HG03460 (cell line): ENCODE data around the gene PRKAG1.

ENCODE experiments used
- ATAC-seq: cut with Tn5 transposase; IDR thresholded peaks from one replicate; pipeline ENCODE4 v1.9.1; 2021; ENCODE audit not compliant: unreplicated experiment

The PRKAG1 gene

DNA sequence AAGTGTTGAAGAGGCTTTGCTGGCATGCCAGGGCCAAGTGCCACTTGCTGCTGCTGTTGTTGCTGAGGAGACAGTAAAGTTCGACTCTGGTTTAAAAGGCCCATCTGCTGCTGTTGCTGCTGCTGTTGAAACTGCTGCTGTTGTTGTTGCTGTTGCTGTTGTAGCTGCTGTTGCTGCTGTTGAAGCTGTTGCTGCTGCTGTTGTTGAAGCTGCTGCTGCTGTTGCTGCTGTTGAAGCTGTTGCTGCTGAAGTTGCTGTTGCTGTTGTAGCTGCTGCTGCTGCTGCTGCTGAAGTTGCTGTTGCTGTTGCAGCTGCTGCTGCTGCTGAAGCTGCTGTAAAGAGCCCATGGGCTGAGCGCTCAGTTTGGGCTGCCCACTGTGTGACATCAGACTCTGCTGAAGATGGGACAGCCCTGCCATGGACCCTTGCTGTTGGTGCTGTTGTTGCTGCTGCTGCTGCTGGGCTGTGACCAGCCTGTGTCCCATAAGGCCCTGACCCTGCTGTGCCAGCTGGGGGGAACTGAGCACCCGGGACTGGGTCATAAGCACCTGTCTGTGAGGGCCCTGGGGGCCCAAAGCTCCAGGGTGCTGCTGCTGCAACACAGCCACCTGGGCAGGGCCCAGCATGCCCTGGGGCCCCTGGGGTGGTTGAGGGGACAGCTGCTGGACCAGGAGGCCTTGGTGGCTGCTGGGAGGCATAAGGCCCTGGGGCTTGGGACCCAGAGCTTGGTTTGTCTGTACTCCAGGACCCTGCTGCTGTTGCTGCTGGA, 14.3 kb upstream of the PRKAG1 start:
- ATAC-seq, result no peak

GRCh38 chr12:49032276-49032675, 13.7 kb upstream of the PRKAG1 start:
- ATAC-seq, result no peak

GRCh38 chr12:49031573-49032161, 13.1 kb upstream of the PRKAG1 start:
- no peak for ATAC-seq

- ATAC-seq, result no peak
These were observed 12.4 kb upstream of the PRKAG1 start for GRCh38 chr12:49030714-49031572.

DNA sequence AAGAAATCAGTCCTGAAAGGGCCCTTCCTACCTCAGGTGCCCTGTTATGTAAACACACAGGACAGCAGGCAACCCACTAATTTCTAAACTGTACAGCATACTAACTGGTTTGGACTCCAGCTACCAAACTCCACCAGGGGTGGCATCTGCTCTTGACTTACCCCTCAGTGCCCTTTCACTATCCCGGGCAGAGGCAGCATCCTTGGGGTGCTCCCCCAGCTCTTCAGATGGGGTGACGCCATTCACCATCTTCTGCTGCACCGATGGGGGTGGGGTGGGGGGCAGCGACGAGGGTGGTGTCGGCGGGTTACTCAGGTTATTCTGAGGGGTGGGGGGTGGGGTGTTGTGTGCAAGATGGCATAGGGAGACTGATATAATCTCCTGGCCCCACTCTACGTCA, 11.5 kb upstream of the PRKAG1 start:
- no peak for ATAC-seq

- ATAC-seq, result no peak
These were observed 10.2 kb upstream of the PRKAG1 start for GRCh38 chr12:49028666-49029275.

DNA sequence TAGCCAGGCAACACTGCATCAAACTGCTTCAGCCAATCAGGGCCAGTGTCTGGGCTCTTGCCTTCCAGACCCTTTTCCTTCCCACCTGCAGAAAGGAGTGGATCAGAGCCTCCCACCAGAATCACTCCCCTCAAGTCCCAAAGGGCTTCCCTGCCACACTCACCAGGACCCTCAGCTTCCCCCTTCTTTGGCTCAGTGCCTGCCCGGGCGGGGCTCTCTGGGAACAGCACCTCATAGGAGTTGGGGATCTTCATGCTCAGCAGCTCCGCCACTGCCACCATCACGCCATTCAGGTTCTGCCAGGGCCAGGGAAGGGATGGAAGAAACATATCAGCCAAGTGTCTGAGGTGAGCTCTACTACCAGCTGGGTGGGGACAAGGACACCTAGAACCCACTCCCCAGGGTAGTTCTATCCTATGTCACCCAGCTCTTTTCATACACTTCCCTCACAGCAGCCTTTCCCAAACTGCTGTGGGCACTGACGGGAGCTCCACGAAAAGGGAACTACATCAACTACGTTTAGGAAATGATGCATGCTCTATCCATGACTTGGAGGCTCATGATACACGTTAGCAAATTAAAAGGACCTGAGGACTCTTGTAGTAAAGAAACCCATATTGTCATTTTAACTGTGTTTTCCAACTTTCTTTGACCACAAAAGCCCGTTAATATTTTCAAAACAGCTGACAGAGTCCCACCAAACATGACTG, 9.4 kb upstream of the PRKAG1 start:
- no peak for ATAC-seq

GRCh38 chr12:49026678-49027480, 8.3 kb upstream of the PRKAG1 start:
- ATAC-seq, result no peak

DNA sequence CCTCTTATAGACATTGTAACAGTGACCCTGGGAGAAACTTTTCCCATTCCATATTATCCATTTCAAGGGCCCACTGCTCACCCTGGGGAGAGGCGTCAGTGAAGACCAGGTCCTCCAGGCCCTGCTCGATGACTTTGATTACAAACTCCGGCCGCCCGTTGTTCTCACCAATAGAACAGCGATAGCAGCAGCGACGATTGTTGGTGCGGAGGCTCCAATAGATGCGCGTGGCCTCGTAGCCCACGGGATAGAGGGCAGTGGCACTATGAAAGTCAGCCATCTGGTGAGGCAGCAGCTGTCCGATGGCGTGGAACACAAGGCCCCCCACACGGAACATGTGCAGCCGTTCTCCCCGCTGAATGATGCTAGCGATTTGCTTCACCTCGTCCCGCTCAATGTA, 7.5 kb upstream of the PRKAG1 start:
- ATAC-seq, result no peak

DNA sequence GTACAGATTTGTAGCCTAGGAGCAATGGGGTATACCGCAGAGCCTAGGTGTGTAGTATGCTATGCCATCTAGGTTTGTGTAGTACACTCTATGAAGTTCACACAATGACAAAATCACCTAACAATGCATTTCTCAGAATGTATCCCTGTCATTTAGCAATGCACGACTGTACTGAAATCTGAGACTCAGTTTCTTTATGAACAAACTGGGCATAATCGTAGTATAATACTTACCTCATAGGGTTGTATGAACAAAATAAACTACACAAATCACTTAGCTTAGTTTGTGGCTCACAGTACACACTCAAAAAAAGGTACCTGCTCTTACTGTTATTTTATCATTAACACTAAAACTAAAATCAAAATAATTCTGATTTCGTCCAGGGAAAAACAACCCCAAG, 6.9 kb upstream of the PRKAG1 start:
- ATAC-seq, result no peak

GRCh38 chr12:49024543-49024942, 6.0 kb upstream of the PRKAG1 start:
- no peak for ATAC-seq

DNA sequence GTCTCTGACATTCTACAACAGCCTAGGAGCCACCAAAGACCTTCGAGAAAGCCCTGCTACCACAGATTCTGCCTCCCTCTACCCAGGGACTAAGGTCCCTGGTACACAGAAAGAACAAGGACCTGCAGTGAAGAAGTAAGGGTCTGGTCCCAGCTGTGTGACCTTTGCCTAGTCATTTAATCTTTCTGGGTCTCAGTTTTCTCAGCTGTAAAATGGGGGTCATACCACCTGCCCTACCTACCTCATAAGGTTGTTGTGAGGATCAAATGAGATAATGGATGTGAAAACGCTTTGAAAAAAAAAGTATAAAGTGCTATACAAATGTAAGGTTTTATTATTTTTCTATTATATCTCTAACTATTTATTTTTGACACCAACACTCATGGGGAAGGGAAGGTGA, 5.2 kb upstream of the PRKAG1 start:
- ATAC-seq, result no peak

DNA sequence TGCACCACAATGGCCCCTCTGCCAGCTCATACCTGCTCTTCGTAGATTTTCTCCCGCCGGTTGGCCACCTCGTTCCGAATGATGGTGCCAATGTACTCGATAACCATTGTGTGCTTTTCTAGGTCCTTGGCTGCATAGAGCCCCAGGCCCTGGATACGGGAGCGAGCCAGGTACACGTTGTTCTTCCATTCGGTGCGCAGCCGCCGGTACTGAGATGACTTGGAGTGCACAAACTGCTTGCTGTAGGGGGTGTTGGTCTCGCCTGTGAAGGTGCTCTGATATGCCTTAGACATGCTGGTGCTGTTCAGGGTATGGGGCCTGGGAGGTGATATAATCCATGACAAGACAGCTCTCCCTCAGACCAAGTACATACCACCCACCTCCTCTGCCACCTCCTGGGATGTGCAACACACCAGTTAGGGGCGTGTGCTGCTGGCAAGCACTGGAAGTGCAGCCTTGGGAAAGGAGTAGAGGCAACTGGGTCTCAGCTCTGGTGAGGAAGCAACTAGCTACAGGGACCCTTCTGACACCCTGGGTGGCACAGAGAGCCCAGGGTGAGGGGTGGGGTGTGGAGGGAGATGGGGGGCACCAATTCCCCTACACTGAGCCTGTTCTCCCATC, 4.1 kb upstream of the PRKAG1 start:
- ATAC-seq, result no peak

DNA sequence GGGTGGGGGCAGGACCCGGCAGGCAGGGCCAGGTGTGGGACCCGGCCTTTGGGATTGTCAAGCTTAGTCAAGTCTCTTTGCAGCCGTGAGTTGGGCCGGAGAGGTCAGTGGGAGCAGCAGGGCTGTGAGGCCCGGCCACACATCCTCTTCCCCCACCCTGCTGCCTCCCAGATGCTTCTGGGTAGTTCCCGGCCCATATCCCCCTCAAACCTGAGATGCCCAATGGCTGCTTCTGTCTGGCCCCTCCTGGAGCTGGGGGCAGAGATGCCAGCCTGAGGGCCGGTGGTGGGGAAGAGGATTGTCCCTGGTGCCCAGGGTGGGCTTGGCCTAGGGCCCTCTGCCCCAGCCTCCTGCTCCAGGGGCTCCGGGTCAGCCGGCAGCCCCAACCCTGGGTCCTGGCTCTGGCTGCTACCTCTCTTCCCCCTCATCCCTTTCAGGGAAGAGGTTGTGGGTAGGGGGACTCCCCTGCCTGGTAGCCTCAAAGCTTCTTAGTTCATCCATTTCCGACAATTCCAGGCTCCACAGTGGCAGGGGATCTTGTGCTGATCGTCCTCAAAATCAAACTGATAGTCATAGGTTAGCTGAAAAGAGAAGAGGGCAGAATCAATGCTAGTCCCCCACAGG, 2.8 kb upstream of the PRKAG1 start:
- ATAC-seq, result no peak

GRCh38 chr12:49020441-49020840, 1.9 kb upstream of the PRKAG1 start:
- no peak for ATAC-seq

DNA sequence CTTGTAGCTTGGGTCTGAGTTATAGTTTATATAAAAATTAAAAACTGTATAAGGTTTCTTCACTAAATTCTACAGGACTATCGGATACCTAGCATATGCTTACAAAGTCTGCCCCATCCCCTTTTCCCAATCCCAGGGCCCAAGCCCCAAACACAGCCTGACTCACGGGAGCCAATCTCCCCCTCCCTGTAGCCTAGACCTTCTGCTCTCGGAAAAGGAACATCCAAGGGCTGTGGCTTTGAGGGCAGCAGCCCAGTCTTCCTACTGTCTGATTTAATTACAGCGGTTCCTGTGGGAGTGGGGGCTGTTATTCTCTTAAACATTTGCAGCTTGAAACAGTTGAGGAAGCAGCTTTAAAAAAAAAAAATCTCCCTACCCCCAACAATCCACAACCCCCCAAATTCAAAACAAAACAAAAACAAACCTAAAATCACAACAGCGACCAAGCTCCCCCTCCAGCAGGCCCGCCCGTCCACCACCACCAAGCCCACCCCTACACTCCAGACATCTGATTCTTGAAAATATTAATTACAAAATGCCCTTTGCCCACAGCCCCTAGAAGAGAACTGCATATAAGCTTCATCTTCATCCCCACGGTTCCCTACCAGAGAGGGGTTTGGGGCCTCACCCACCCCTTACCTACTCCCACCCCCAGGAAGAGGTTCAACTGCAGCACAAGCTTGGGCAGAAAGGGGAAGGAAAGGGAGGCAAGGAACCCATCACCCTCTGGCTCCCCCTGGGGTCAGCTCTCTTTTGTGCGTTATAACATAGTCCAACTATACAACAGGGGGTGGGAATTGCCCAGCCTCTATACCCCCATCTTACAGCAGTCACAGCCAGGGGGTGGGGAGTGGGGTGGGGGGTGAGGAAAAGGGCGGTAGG, 1.1 kb upstream of the PRKAG1 start:
- no peak for ATAC-seq

- peak; percentile 18 for ATAC-seq
These were observed 499 bp upstream of the PRKAG1 start for GRCh38 chr12:49019120-49019430.

DNA sequence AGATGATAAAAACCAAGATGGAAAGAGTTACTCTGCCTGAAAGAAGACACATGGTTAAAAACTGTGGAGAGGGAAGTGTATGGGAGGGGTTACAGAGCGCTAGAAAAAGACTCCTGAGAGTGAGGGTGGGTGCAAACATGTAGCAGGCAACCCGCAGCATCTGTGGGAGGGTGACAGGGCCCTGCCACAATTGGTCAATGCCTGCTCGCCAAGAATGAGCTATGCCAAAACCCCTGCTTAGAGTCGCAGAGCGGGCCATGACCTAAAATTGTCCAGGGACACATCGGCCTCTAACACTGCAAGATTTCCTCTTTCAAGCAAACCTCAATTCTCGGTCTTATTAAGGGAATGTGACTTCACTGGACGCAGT, 700 bp downstream of the PRKAG1 start:
- ATAC-seq, result peak; percentile 12
